Fibroblast of skin of abdomen (primary cell): Measurements from ENCODE around the gene MAPK8.

ENCODE experiments used
- DNase-seq: peaks from one replicate; pipeline ENCODE4 v3.0.0-alpha.2; 2013

The MAPK8 gene

GRCh38 chr10:48292616-48293015, 13.9 kb upstream of the MAPK8 start:
- DNase-seq = no peak

GRCh38 chr10:48294431-48294830, 12.0 kb upstream of the MAPK8 start:
- no peak for DNase-seq

GRCh38 chr10:48296576-48297098, 9.8 kb upstream of the MAPK8 start:
- no peak for DNase-seq

GRCh38 chr10:48299066-48299465, 7.4 kb upstream of the MAPK8 start:
- no peak for DNase-seq

- no peak for DNase-seq
Observed at GRCh38 chr10:48299692-48300091, 6.8 kb upstream of the MAPK8 start.

GRCh38 chr10:48300556-48300955, 5.9 kb upstream of the MAPK8 start:
- DNase-seq = no peak

GRCh38 chr10:48302515-48303476, 3.7 kb upstream of the MAPK8 start:
- DNase-seq = no peak

GRCh38 chr10:48305905-48306264, 592 bp upstream of the MAPK8 start:
- DNase-seq = no peak

GRCh38 chr10:48306870-48307710, 613 bp downstream of the MAPK8 start:
- peak; percentile 63 for DNase-seq

- DNase-seq = no peak
Observed at GRCh38 chr10:48307711-48308018, 1.2 kb downstream of the MAPK8 start.

- DNase-seq = peak; percentile 70
Observed at GRCh38 chr10:48309711-48310226, 3.3 kb downstream of the MAPK8 start.

- DNase-seq = no peak
Observed at GRCh38 chr10:48314107-48314506, 7.6 kb downstream of the MAPK8 start.

GRCh38 chr10:48316236-48316635, 9.8 kb downstream of the MAPK8 start:
- no peak for DNase-seq

GRCh38 chr10:48317321-48317990, 11.0 kb downstream of the MAPK8 start:
- DNase-seq = no peak

- no peak for DNase-seq
Observed at GRCh38 chr10:48322017-48322416, 15.5 kb downstream of the MAPK8 start.

- no peak for DNase-seq
Observed at GRCh38 chr10:48324580-48324979, 18.1 kb downstream of the MAPK8 start.

- peak; percentile 62 for DNase-seq
Observed at GRCh38 chr10:48330269-48330668, 23.8 kb downstream of the MAPK8 start.

- no peak for DNase-seq
Observed at GRCh38 chr10:48331436-48331835, 25.0 kb downstream of the MAPK8 start.

GRCh38 chr10:48332166-48332870, 25.8 kb downstream of the MAPK8 start:
- no peak for DNase-seq

GRCh38 chr10:48332871-48333216, 26.4 kb downstream of the MAPK8 start:
- no peak for DNase-seq

GRCh38 chr10:48333856-48334255, 27.4 kb downstream of the MAPK8 start:
- no peak for DNase-seq

GRCh38 chr10:48335788-48336187, 29.3 kb downstream of the MAPK8 start:
- DNase-seq = no peak
